Measurements from ENCODE around the gene COX4I1. TPM values are rescaled to one million over a fixed set of nuclear protein-coding genes. Genes with fewer than 3 reads are reported as not detected.
"Not testable (repeated sequence)": the region's sequence is repeated elsewhere in the genome, so short reads cannot be mapped to it uniquely, and the experiment has no call there.

COX4I1 gene
- polyA plus RNA-seq, 3 donors, result 533 to 1,232 (median 1,054) TPM

DNA sequence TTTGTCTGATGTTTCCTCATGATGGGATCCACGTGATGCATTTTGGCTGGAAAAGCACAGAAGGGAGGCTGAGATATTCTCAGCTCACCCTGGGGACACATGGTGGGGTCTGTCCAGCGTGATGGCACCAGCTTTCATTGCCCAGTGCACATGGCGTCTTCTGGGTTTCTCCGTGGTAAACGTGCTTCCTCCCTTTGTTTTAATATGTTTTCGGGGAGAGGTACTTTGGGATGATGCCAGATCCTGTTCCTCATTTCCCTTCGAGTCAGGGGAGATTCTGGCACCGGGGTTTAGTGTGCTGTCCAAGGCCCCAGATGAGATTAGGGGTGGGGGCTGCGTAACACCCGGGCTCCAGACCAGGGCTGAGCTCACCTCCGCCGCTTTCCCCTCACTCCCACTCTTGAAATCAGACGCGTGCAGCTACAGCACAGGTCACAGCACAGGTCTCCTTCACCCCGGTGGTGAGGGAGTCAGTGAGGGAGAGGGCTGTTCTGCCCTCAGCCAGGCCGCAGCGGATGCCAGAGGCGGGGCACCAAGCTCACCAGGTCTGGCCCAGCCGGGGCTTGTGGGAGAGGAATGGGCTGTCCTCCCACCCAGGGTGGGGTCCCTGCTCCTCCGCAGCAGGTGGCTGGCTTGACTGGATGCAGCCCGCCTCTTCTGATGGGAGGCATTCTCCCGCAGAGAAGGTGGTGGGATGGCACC, 33.9 kb downstream of the COX4I1 start:
- no peak overlapping the region for H3K27ac ChIP-seq (ENCODE audit: low read depth, low read length)
- 27 to 65% (median 34%) methylated on average over 22 of the region's 22 CpGs for WGBS, 3 donors

DNA sequence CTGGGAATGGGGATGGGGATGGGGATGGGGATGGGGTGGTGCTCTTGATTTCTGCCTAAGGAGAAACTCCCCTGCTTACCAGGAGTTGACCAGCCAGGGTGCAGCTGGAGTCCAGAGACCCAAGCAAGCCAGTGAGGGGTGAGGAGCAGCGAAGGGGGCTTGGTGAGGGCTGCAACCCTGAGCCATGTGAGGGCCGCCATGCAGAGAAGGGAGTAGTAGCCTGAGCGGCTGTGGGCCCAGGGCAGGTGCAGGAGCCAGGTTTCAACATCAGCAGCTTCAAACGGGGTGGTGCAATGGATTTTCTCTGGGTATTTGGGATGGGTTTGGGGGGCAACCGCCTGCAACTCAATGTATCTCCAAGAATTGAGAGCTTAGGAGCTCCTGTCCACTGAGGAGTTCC, 35.2 kb downstream of the COX4I1 start:
- 87 to 91% (median 88%) methylated on average over 5 of the region's 5 CpGs for WGBS, 3 donors
- H3K27ac ChIP-seq (ENCODE audit: low read depth, low read length), result no peak overlapping the region

DNA sequence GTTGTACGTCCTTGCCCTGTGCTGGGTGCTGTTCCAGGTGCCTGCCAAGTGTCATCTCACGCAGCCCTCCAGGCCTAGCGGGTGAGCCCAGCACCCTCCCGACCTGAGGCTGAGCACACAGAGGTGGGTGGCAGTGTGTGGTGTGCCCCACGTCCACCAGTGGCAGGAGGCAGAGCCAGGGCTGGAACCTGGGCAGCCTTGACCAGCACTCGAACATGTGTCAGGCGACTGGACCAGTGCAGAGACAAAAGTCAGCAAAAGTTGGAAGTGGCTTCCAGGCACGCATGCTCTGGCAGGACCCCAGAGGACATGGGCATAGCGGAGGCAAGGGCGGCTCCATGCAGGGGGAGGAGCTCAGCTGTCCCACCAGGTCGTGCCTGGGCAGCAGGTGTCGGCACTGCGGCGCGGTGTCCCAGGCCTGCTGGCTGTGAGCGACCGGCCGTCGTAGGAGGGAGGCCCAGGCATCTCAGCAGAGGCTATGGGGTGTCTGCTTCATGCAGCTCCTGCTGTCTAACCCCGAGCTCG, 35.8 kb downstream of the COX4I1 start:
- no peak overlapping the region for H3K27ac ChIP-seq (ENCODE audit: low read depth, low read length)
- WGBS, 3 donors, result 56 to 77% (median 65%) methylated on average over 21 of the region's 21 CpGs

DNA sequence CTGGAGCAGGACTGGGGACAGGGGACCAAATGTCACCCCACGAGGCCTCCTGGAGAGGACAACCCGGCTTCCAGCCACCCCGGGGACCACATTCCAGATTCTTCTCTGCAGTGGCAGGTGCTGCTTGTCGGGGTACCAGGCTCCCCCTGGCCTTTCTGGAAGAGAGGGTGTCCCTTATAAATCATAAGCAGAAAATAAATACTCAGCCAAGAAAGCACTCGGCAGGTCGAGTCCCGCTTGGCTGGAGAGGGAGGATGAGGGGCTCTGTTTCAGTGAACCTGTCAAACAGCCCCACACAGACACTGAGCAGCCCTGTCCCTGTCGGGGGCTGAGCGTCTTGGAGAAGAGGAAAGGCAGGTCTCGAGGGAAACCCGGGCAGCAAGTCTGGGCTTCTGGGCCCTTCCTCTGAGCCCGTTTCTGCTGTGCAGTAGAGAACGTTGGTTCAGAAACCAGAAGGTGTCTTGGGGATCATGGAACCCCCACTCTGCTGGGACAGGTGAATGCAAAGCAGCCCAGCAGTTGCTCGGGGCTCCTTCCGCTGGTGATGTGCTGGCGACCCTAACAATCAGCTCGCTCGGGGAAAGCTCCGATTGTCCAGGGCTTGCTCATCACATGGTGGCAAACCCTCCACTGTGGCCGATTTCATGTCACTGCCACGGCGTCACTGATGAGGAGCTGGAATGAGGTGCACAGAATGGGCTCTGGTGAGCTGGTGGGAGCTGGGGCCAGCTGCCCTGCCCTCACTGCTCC, 36.6 kb downstream of the COX4I1 start:
- 48 to 61% (median 61%) methylated on average over 22 of the region's 22 CpGs for WGBS, 3 donors
- no peak overlapping the region for H3K27ac ChIP-seq (ENCODE audit: low read depth, low read length)

DNA sequence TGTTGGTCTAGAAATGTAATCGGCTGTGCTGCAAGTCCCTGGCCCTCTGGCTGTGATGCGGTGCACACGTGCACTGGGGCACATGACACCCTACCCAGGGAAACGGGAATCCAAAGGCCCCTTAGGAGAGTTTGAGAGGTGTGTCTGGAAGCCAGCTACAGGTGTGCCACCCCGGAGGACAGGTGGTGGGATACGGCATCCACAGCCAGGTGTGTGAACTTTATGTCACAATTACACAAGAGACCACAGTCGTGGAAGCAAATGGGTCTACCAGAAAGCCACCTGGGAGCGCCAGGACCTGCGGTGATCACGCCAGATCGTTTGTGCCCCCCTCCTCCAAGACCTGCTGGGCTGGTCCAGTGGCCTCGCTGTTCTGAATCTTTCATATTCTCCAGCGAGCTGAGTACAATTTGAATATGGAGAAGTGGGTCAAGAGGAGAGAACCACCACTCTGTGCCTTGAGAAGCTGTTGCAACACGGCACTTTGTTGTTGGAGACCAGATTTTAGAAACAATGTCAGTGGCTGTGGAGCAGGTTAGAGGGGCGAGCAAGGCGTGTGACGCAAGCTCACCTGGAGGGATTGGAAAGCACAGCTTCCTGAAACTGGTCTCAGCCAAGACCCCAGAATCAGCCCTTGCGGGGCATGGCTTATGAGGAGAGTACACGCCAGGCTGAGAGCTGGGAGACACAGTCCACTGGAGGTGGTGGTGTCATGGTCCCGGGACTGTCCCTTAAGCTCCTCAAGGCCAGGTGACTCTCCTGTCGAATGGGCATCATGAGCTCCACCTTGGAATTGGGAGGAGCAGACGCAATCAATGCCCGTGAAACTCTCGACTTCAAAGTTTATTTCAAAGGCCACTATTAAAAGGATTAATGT, 37.4 kb downstream of the COX4I1 start:
- no peak overlapping the region for H3K27ac ChIP-seq (ENCODE audit: low read depth, low read length)
- WGBS, 3 donors, result 66 to 73% (median 71%) methylated on average over 24 of the region's 24 CpGs

DNA sequence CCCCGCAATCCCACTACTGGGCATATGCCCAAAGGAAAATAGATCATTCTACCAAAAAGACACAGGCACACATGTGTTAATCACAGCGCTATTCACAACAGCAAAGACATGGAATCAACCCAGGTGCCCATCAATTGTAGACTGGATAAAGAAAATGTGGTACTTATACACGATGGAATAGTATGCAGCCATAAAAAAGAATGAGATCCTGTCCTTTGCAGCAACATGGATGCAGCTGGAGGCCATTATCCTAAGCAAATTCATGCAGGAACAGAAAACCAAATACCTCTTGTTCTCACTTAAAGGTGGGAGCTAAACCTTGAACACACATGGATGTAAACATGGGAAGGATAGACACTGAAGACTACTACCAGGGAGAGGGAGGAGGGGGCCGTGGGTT, 38.2 kb downstream of the COX4I1 start:
- H3K27ac ChIP-seq (ENCODE audit: low read depth, low read length), result not testable (repeated sequence)

DNA sequence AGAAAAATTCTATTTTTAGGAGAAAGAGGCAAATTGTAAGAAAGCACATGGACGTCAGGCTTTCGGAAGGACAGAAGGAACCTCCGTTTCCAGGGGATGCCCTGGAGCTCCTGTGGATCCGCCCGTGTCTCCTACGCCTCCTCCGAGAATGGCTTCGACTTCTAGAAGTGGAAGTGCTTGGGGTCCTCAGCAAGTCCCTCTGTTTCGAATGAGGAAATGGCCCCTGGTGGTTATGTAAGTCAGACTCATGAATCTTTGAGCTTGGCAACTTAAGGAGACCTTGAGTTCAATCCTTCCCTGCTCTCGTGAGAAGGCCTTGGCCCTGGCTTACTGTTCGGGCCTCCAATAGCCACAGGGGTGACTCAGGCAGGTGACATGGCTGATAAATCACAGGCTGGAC, 38.9 kb downstream of the COX4I1 start:
- WGBS, 3 donors, result 68 to 76% (median 68%) methylated on average over 11 of the region's 11 CpGs
- H3K27ac ChIP-seq (ENCODE audit: low read depth, low read length), result no peak overlapping the region

More for the DNA sequence above, 38.2 kb downstream of the COX4I1 start:
- 80 to 90% (median 89%) methylated on average over 4 of the region's 4 CpGs for WGBS, 3 donors

DNA sequence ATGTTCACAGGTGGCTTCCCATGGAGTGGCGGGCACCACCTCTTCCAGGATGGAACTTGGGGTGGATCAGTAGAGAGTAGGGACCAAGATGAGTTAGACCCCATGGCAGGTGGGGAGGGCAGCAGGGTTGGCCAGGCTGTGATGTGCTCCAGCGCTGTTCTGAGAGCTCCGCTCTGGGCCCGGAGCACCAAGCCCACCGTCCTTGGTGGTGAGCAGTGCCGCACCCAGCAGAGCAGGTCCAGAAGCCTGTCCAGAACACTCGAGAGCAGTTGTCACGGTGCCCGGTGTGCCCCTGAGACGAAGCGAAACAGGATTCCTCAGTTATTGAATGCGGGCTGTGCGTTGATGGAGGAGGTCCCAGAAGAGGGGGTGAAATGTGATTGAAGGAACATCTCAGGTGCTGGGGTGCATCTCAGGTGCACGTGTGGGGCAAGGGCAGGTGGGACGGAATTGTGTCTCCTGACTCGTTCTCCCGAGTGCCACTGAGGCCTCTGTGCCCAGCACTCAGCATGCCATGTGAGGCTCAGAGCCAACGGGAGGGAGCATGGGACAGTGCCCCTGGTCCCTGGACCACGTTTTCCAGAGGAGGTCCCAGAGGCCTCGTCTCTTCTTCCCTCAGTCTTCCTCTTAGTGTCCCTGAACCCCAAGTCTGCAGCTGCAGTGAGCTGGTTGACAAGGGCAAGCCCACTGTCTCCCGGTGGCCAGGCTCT, 39.5 kb downstream of the COX4I1 start:
- WGBS, 3 donors, result 83 to 92% (median 83%) methylated on average over 21 of the region's 21 CpGs

DNA sequence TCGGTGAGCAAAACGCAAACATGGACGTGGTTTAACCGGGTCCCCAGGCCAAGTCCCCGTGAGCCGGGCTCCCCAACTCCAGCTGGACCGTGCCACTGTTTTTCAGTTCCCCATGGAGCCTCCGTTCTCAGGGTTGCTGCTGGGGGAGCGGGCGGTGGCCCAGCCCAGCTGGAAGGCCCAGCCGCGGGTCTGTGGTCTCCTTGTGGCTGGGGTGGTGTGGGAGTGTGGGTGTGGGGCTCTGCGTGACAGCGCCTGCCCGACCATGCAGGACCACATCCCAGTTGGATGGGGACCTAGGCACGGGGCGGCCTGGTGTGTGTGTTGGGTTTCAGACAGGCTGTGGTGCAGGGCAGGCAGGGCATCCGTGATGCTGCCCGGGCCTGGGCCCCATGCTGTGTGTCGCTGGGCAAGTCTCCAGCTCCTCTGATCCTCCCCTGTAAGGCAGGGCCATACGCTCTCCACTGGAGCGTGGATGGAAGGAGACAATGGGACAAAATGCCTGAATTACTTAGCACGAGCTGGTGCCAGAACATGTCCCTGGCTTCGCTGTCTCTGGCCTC, 40.3 kb downstream of the COX4I1 start:
- WGBS, 3 donors, result 80 to 84% (median 82%) methylated on average over 22 to 24 of the region's 24 CpGs
- no peak overlapping the region for H3K27ac ChIP-seq (ENCODE audit: low read depth, low read length)

More for the DNA sequence above, 39.5 kb downstream of the COX4I1 start:
- no peak overlapping the region for H3K27ac ChIP-seq (ENCODE audit: low read depth, low read length)

DNA sequence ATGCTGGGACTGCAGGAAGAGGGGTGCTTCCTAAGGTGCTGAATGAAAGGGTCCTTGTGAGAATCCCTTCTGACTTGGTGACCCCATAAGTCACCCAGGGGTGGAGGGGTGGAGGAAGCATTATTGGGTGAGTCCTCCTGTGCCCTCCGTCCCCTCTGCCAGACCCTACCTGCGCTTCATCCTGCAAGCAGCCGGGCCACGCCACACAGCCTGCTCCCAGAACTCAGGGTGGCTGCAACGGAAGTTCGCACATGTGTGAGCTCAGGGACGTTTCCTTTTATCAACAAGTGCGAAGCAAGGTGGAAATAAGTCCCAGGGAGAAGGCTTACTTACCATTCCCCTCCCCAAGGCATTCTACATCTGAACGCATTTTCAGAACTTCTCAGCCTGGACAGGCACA, 40.9 kb downstream of the COX4I1 start:
- WGBS, 3 donors, result 83 to 94% (median 93%) methylated on average over 9 of the region's 9 CpGs
- H3K27ac ChIP-seq (ENCODE audit: low read depth, low read length), result no peak overlapping the region

DNA sequence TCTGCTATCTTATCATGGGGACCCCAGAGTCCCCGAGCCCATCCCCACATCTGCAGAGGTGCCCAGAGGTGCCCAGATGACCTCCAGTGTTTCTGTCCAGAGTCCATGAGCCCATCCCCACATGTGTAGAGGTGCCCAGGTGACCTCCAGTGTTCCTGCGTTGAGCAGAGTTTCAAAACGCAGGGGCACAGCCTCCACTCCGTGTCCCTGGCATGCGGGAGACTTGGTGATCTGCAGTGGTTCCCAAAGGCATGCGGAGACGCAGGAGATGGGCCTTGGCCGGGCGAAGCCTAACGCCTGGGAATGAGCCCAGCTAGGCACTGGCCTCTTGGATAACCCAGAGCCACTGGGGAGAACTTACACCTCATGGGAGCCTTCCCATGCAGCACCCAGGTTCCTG, 41.3 kb downstream of the COX4I1 start:
- H3K27ac ChIP-seq (ENCODE audit: low read depth, low read length), result no peak overlapping the region
- 85 to 95% (median 95%) methylated on average over 10 of the region's 10 CpGs for WGBS, 3 donors

DNA sequence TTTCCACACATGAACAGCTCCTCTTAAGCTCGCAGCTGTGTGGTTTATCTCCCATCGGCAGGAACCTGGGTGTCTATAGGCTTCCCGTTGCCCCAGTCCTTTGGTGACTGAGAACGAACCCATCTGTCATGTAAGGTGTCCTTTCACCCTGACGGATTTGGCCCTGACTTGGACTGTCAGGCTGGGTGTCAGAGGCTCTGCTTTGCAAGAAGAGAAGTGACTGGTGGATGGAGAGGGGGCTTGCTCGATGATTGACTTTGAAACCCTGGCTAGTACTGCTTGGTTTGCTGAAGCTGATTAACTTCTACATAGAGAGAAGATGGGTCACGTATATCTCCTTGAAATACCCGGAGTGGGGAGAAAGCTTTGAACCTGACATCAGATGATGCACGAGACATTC, 42.9 kb downstream of the COX4I1 start:
- no peak overlapping the region for H3K27ac ChIP-seq (ENCODE audit: low read depth, low read length)
- 85 to 94% (median 91%) methylated on average over 9 of the region's 9 CpGs for WGBS, 3 donors

DNA sequence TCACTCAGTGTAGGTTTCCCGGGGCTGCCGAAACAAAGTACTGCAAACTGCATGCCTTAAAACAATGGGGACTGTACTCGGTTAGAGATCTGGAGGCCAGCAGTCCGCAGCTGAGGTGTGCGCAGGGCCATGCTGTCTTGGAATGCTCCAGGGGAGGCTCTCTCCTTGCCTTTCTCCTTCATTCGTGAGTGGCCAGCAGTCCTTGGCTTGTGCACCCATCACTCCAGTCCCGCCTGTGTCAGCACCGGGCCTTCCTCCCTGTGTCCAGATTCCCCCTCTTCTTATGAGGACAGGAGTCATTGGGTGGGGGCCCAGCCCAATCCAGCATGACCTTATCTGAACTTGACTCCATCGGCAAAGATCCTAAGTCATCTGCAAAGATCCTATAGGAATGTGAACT, 43.4 kb downstream of the COX4I1 start:
- no peak overlapping the region for H3K27ac ChIP-seq (ENCODE audit: low read depth, low read length)
- WGBS, 3 donors, result 89 to 96% (median 93%) methylated on average over 8 to 9 of the region's 9 CpGs

DNA sequence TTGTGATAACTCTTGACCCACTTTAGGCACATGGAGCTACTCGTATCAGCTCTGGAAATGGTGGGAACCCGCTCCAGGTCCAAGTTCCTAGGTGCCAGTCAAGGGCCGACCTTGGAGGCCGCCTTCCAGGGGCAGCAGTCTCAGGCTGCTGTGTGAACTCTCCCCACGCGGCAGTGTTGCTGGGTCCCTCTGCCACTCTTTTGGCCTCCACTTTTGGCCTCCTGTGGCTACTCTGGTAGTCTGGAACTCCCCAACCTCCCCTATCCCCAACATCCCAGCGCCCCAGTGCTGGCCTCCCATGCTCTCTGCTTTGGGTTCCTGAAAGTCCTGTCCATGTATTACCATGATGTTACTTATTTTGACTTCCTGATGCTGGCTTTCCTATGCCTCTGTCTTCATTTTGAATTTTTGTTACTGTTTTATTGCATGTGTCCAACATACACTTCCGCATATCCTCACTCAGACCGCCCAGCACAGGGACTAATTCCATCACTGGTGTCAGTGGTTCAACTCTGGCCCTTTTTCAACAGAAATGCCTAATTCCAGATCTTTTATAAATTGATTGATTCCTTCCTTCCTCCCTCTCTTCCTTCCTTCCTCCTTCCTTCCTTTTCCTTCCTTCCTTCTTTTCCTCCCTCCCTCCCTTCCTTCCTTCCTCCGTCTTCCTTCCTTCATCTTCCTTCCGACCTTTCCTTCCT, 44.1 kb downstream of the COX4I1 start:
- no peak overlapping the region for H3K27ac ChIP-seq (ENCODE audit: low read depth, low read length)
- WGBS, 3 donors, result 89 to 92% (median 91%) methylated on average over 11 of the region's 11 CpGs

DNA sequence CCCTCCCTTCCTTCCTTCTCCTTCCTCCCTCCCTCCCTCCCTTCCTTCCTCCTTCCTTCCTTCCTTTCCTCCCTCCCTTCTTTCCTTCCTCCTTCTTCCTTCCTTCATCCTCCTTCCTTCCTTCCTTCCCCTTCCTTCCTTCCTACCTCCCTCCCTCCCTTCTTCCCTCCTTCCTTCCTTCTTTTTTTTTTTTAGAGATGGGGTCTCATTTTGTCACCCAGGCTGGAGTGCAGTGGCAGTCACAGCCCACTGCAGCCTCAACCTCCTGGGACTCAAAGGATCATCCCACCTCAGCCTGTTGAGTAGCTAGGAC, 44.6 kb downstream of the COX4I1 start:
- H3K27ac ChIP-seq (ENCODE audit: low read depth, low read length), result no peak overlapping the region

DNA sequence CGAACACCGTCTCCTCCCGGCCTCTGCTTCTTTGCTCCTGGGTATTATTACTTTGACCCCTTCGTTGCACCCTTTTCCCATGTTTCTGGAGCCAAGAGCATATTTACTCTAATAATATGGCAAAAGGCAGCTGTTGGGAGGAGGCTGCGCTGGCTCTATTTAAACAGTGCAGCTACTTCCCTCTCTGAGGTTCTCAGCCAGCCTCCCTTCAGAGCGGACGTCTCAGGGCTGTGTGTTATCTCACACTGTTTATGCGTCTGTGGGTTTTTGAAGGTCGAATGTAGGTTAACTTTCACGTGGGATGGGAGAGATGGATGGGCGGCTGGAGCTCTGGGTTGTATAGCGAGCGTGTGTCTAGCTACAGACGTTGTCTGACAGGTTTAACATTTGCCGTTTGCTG, 45.3 kb downstream of the COX4I1 start:
- WGBS, 3 donors, result 5 to 19% (median 12%) methylated on average over 15 of the region's 15 CpGs
- H3K27ac ChIP-seq (ENCODE audit: low read depth, low read length), result no peak overlapping the region

DNA sequence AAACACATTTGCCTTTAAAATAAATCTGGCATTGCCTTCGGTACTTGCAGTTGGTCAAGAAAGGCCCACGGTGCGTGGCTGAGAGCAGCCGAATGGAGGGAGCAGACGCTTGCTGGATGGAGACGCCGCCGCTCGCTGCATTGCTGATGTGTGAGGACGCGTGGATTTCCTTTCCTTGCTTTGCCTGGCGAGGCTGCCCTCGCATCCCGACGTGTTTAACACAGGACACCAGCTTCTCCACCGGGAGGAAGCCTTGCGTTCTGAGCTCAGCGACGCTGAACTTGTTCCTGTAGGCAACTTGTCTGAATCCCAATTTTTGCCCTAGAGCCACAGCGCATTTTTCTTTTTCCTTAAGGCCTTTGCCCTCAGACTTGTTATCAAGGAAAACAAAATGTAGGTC, 45.8 kb downstream of the COX4I1 start:
- 51 to 68% (median 56%) methylated on average over 20 of the region's 20 CpGs for WGBS, 3 donors
- H3K27ac ChIP-seq (ENCODE audit: low read depth, low read length), result no peak overlapping the region

DNA sequence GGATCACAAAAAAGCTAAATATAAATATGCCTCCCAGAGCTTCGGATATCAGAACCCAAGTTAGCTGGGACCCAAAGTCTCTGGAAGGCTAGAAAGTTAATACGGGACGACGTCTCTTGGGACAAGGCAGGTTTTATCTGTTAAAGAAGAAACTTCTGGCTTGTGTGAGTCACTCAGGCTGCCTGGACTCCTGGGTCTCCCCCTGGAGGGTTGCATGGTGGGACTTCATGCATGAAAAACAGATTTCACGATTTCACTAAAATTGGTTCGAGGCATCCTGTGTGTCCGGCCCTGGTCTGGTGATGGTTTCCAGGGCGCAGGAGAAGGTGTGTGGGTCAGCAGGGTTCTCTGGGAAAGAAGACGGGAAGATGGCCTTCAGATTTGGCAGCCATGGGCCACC, 47.0 kb downstream of the COX4I1 start:
- 83 to 92% (median 91%) methylated on average over 9 of the region's 9 CpGs for WGBS, 3 donors
- no peak overlapping the region for H3K27ac ChIP-seq (ENCODE audit: low read depth, low read length)

Measured in adipose tissue (tissue), 3 donors.